ENCODE results near the gene ITPRIPL1. TPM values are rescaled to one million over a fixed set of nuclear protein-coding genes. Genes with fewer than 3 reads are reported as not detected.
"Not testable (repeated sequence)": the region's sequence is repeated elsewhere in the genome, so short reads cannot be mapped to it uniquely, and the experiment has no call there.

The ITPRIPL1 gene
- total RNA-seq, 1 experiment from 2014 or later = not detected

DNA sequence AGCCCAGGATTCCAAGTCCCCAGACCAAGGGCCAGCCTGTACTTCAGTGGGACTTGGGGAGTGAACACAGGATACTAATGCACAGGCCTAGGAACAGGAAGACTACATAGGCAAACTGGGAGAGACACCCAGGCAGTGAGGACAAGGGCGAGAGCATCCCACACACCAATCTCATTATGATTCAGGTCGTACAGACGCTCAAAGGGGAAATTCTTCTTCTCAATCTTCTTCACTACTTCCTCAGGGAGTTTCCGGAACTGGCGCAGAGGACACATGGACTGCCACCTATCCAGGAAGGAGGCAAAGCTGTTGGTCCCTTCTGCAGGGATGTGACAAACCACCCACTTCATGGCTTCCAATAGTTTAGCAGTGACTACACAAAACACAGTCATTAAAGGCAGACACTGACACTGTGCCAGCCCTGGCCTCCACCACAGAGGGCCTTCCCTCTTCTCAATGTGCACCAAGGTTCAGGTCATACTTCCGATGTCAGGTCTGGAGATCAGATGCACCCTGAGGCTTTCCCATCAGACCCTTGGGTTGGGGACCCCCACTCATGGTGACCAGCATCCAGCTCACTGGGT is 37.8 kb upstream of the ITPRIPL1 start:
- H3K4me2 ChIP-seq (ENCODE audit: low read length) = no peak overlapping the region
- no peaks in the 10 kb centered on the region for H4K20me1 ChIP-seq (ENCODE audit: low read length)
- ATAC-seq = no peak
- TF ChIP-seq, protein P1, sequence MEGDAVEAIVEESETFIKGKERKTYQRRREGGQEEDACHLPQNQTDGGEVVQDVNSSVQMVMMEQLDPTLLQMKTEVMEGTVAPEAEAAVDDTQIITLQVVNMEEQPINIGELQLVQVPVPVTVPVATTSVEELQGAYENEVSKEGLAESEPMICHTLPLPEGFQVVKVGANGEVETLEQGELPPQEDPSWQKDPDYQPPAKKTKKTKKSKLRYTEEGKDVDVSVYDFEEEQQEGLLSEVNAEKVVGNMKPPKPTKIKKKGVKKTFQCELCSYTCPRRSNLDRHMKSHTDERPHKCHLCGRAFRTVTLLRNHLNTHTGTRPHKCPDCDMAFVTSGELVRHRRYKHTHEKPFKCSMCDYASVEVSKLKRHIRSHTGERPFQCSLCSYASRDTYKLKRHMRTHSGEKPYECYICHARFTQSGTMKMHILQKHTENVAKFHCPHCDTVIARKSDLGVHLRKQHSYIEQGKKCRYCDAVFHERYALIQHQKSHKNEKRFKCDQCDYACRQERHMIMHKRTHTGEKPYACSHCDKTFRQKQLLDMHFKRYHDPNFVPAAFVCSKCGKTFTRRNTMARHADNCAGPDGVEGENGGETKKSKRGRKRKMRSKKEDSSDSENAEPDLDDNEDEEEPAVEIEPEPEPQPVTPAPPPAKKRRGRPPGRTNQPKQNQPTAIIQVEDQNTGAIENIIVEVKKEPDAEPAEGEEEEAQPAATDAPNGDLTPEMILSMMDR (conservative IDR thresholded peaks at IDR 0.05; ENCODE audit: low read depth, low read length) = no peak
- TF ChIP-seq EZH2 (IDR thresholded peaks at IDR 0.05; ENCODE audit: low read length, unreplicated experiment) (no peak), EZH2phosphoT487 (IDR thresholded peaks at IDR 0.05; ENCODE audit: borderline replicate concordance, low read length) (no peak)
- H3K9me2 ChIP-seq (replicated peaks; ENCODE audit: low read length) = no peaks in the 10 kb centered on the region
- H3K36me3 ChIP-seq (ENCODE audit: low read depth, low read length) = peaks cover 91% of the 10 kb centered on the region
- H3K9me3 ChIP-seq (ENCODE audit: low read length) = no peaks in the 10 kb centered on the region
- H3K27me3 ChIP-seq (ENCODE audit: low read length) = no peaks in the 10 kb centered on the region
- CTCF ChIA-PET = no interaction called here
- DNase-seq = no peak
- no peak overlapping the region for H2AFZ ChIP-seq (ENCODE audit: low read length)
- no peaks in the 10 kb centered on the region for H3K4me1 ChIP-seq (ENCODE audit: insufficient read depth, low read length)
- H3K4me3 ChIP-seq (ENCODE audit: low read length) = no peak overlapping the region
- H3K79me2 ChIP-seq (ENCODE audit: low read length) = no peaks in the 10 kb centered on the region
- H3F3A ChIP-seq (ENCODE audit: low read length, unreplicated experiment) = no peaks in the 10 kb centered on the region
- H3K9ac ChIP-seq (ENCODE audit: low read length) = no peak overlapping the region
- intact Hi-C loops (cut with micrococcal nuclease) = no loop called here
- H3K27ac ChIP-seq (ENCODE audit: low read length) = no peak overlapping the region
- BruUV-seq (replicated peaks) = no TSS peak
- POLR2A ChIA-PET (ENCODE audit: unreplicated experiment) = no interaction called here

- H3K27me3 ChIP-seq (ENCODE audit: low read length) = no peaks in the 10 kb centered on the region
- no peak overlapping the region for H3K27ac ChIP-seq (ENCODE audit: low read length)
- no TSS peak for BruUV-seq (replicated peaks)
- no peaks in the 10 kb centered on the region for H4K20me1 ChIP-seq (ENCODE audit: low read length)
- H3K4me3 ChIP-seq (ENCODE audit: low read length) = no peak overlapping the region
- H3K4me1 ChIP-seq (ENCODE audit: insufficient read depth, low read length) = no peaks in the 10 kb centered on the region
- no peak overlapping the region for H3K4me2 ChIP-seq (ENCODE audit: low read length)
- CTCF ChIA-PET = no interaction called here
- no peaks in the 10 kb centered on the region for H3K9me3 ChIP-seq (ENCODE audit: low read length)
- POLR2A ChIA-PET (ENCODE audit: unreplicated experiment) = no interaction called here
- DNase-seq (no peak), ATAC-seq (no peak)
- no peaks in the 10 kb centered on the region for H3K9me2 ChIP-seq (replicated peaks; ENCODE audit: low read length)
- no peak overlapping the region for H2AFZ ChIP-seq (ENCODE audit: low read length)
- no peak overlapping the region for H3K9ac ChIP-seq (ENCODE audit: low read length)
- H3K36me3 ChIP-seq (ENCODE audit: low read depth, low read length) = peaks cover 90% of the 10 kb centered on the region
- intact Hi-C loops (cut with micrococcal nuclease) = no loop called here
- no peaks in the 10 kb centered on the region for H3F3A ChIP-seq (ENCODE audit: low read length, unreplicated experiment)
- TF ChIP-seq EZH2 (IDR thresholded peaks at IDR 0.05; ENCODE audit: low read length, unreplicated experiment) (no peak), EZH2phosphoT487 (IDR thresholded peaks at IDR 0.05; ENCODE audit: borderline replicate concordance, low read length) (no peak)
- TF ChIP-seq, protein P1 (conservative IDR thresholded peaks at IDR 0.05; ENCODE audit: low read depth, low read length) = no peak
- no peaks in the 10 kb centered on the region for H3K79me2 ChIP-seq (ENCODE audit: low read length)
These were observed 33.4 kb upstream of the ITPRIPL1 start for GRCh38 chr2:96291751-96292150.

GRCh38 chr2:96294271-96294670 is 30.8 kb upstream of the ITPRIPL1 start:
- BruUV-seq (replicated peaks); CTCF ChIA-PET: not testable (repeated sequence)
- peaks cover 90% of the 10 kb centered on the region for H3K36me3 ChIP-seq (ENCODE audit: low read depth, low read length)

More at GRCh38 chr2:96294271-96294670, 30.8 kb upstream of the ITPRIPL1 start:
- H3K9ac ChIP-seq (ENCODE audit: low read length); H3K4me1 ChIP-seq (ENCODE audit: insufficient read depth, low read length); H3K27ac ChIP-seq (ENCODE audit: low read length); DNase-seq; POLR2A ChIA-PET (ENCODE audit: unreplicated experiment); H3K9me2 ChIP-seq (replicated peaks; ENCODE audit: low read length); H4K20me1 ChIP-seq (ENCODE audit: low read length); H2AFZ ChIP-seq (ENCODE audit: low read length); H3F3A ChIP-seq (ENCODE audit: low read length, unreplicated experiment); H3K4me2 ChIP-seq (ENCODE audit: low read length); H3K27me3 ChIP-seq (ENCODE audit: low read length); H3K4me3 ChIP-seq (ENCODE audit: low read length); ATAC-seq; H3K79me2 ChIP-seq (ENCODE audit: low read length); intact Hi-C loops (cut with micrococcal nuclease); H3K9me3 ChIP-seq (ENCODE audit: low read length): not testable (repeated sequence)

All from PC-3 (cell line).